Uterus (tissue), 2 donors: ENCODE measurements around the gene ARHGEF6.
"Not testable (repeated sequence)": the region's sequence is repeated elsewhere in the genome, so short reads cannot be mapped to it uniquely, and the experiment has no call there.

Experiments
- POLR2A ChIP-seq, 2 donors: fragments of 450-650 bp; IDR thresholded peaks; one replicate each; pipeline ENCODE4 v1.6.1; 2016; ENCODE audit warnings: antibody characterized with exemption in 2 of 2, mild to moderate bottlenecking in 1 of 2, moderate library complexity in 1 of 2
- TF ChIP-seq, protein P1 (sequence below), 4 experiments: fragments of 200-600 bp in 2 of 4; fragments of 450-650 bp in 2 of 4; sonication (generic) in 2 of 4; IDR thresholded peaks; one replicate each; pipeline ENCODE4 v1.5.1; 2016 to 2019; ENCODE audit warnings: antibody characterized with exemption in 4 of 4, mild to moderate bottlenecking in 2 of 4, moderate library complexity in 1 of 4

DNA sequence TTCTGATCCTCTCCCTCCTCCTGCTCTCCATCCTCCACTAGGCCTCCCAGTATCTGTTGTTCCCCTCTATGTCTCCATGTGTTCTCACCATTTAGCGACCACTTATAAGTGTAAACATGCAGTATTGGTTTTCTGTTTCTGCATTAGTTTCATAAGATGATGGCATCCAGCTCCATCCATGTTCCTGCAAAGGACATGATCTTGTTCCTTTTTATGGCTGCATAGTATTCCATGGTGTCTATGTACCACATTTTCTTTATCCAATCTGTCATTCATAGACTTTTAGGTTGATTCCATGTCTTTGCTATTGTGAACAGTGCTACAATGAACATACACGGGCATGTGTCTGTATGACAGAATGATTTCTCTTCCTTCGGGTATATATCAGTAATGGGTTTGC is 13.9 kb upstream of the ARHGEF6 start:
- TF ChIP-seq POLR2A (IDR thresholded peaks at IDR 0.05) = not testable (repeated sequence)
- TF ChIP-seq, protein P1, sequence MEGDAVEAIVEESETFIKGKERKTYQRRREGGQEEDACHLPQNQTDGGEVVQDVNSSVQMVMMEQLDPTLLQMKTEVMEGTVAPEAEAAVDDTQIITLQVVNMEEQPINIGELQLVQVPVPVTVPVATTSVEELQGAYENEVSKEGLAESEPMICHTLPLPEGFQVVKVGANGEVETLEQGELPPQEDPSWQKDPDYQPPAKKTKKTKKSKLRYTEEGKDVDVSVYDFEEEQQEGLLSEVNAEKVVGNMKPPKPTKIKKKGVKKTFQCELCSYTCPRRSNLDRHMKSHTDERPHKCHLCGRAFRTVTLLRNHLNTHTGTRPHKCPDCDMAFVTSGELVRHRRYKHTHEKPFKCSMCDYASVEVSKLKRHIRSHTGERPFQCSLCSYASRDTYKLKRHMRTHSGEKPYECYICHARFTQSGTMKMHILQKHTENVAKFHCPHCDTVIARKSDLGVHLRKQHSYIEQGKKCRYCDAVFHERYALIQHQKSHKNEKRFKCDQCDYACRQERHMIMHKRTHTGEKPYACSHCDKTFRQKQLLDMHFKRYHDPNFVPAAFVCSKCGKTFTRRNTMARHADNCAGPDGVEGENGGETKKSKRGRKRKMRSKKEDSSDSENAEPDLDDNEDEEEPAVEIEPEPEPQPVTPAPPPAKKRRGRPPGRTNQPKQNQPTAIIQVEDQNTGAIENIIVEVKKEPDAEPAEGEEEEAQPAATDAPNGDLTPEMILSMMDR (IDR thresholded peaks at IDR 0.05) = not testable (repeated sequence)
